Activated B cell treated with CpG ODN at 0.5 μM for 24 hours (primary cell): ENCODE results near the gene NXNL2. TPM values are rescaled to one million over a fixed set of nuclear protein-coding genes. Genes with fewer than 3 reads are reported as not detected.

Experiments
- ATAC-seq: fragments of 200-7000 bp; cut with Tn5 transposase; one replicate; pipeline ENCODE4 v1.10.0; 2021; ENCODE audit warnings: low read depth, mild to moderate bottlenecking, moderate library complexity
- CTCF ChIA-PET: fragments of 350-600 bp; sonication (Branson Sonifier 250); formaldehyde crosslinking; loops from one replicate; lab custom pipeline; 2021; ENCODE audit warnings: antibody characterized with exemption; lab: Charles Lee
- POLR2A ChIA-PET: fragments of 350-600 bp; sonication (Branson Sonifier 250); formaldehyde crosslinking; loops from one replicate; lab custom pipeline; 2021; ENCODE audit warnings: antibody characterized with exemption; lab: Charles Lee
- DNase-seq: peaks from one replicate; pipeline ENCODE4 v3.0.0; 2022
- H3K27ac Mint-ChIP-seq: one replicate; pipeline ENCODE4 v1.8.0; 2020; ENCODE audit warnings: mixed read lengths
- H3K27me3 Mint-ChIP-seq: one replicate; pipeline ENCODE4 v1.8.0; 2021; ENCODE audit warnings: mixed read lengths
- H3K36me3 Mint-ChIP-seq: one replicate; pipeline ENCODE4 v1.8.0; 2021; ENCODE audit warnings: low read depth, mixed read lengths
- H3K4me1 Mint-ChIP-seq: one replicate; pipeline ENCODE4 v1.8.0; 2021; ENCODE audit warnings: mixed read lengths
- H3K4me3 Mint-ChIP-seq: one replicate; pipeline ENCODE4 v1.8.0; 2020; ENCODE audit warnings: mild to moderate bottlenecking, mixed read lengths
- H3K9me3 Mint-ChIP-seq: one replicate; pipeline ENCODE4 v1.8.0; 2020; ENCODE audit warnings: mixed read lengths
- CTCF ChIP-seq: fragments of 200-600 bp; IDR thresholded peaks from one replicate; pipeline ENCODE4 v1.8.0; 2022; ENCODE audit warnings: antibody characterized with exemption, mild to moderate bottlenecking
- intact Hi-C: fragments of 100-400 bp; cut with micrococcal nuclease; formaldehyde crosslinking; loops from one replicate; pipeline ENCODE4 v1.15.1; 2024
- total RNA-seq: library from RNA; stranded (reverse); gene quantifications from 2 replicates; pipeline ENCODE4 v1.2.3, GENCODE V29; 2022

Gene NXNL2
- total RNA-seq, 1 donor from 2014 or later: not detected

GRCh38 chr9:88501086-88501485 is 33.9 kb upstream of the NXNL2 start:
- POLR2A ChIA-PET: no interaction called here
- H3K27ac Mint-ChIP-seq: no peak overlapping the region
- DNase-seq (no peak), ATAC-seq (no peak)
- intact Hi-C loops: no loop called here
- H3K4me3 Mint-ChIP-seq: no peak overlapping the region
- no peak for TF ChIP-seq CTCF
- H3K27me3 Mint-ChIP-seq: no peaks in the 10 kb centered on the region
- H3K4me1 Mint-ChIP-seq: no peaks in the 10 kb centered on the region
- H3K36me3 Mint-ChIP-seq: no peaks in the 10 kb centered on the region
- CTCF ChIA-PET: no interaction called here
- H3K9me3 Mint-ChIP-seq: no peaks in the 10 kb centered on the region

- CTCF ChIA-PET: no interaction called here
- DNase-seq (no peak), ATAC-seq (no peak)
- Mint-ChIP-seq H3K27ac (no peak overlapping the region), H3K4me1 (no peaks in the 10 kb centered on the region), H3K36me3 (no peaks in the 10 kb centered on the region), H3K27me3 (no peaks in the 10 kb centered on the region), H3K9me3 (no peaks in the 10 kb centered on the region), H3K4me3 (no peak overlapping the region)
- no peak for TF ChIP-seq CTCF
- POLR2A ChIA-PET: no interaction called here
- intact Hi-C loops: no loop called here
Measured at GRCh38 chr9:88502552-88503034, 32.4 kb upstream of the NXNL2 start.

- no peak for ATAC-seq
- H3K4me3 Mint-ChIP-seq: no peak overlapping the region
- DNase-seq: no peak
- ChIA-PET CTCF (no interaction called here), POLR2A (no interaction called here)
- no peaks in the 10 kb centered on the region for H3K36me3 Mint-ChIP-seq
- no peaks in the 10 kb centered on the region for H3K9me3 Mint-ChIP-seq
- no peaks in the 10 kb centered on the region for H3K4me1 Mint-ChIP-seq
- TF ChIP-seq CTCF: no peak
- no peaks in the 10 kb centered on the region for H3K27me3 Mint-ChIP-seq
- intact Hi-C loops: no loop called here
- H3K27ac Mint-ChIP-seq: no peak overlapping the region
Measured at GRCh38 chr9:88503081-88503844, 31.7 kb upstream of the NXNL2 start.

GRCh38 chr9:88503845-88504764 is 30.9 kb upstream of the NXNL2 start:
- H3K9me3 Mint-ChIP-seq: no peaks in the 10 kb centered on the region
- ATAC-seq (no peak), DNase-seq (no peak)
- H3K4me1 Mint-ChIP-seq: no peaks in the 10 kb centered on the region
- ChIA-PET CTCF (no interaction called here), POLR2A (no interaction called here)
- H3K4me3 Mint-ChIP-seq: no peak overlapping the region
- no peak for TF ChIP-seq CTCF
- no peaks in the 10 kb centered on the region for H3K27me3 Mint-ChIP-seq
- intact Hi-C loops: no loop called here
- no peak overlapping the region for H3K27ac Mint-ChIP-seq
- H3K36me3 Mint-ChIP-seq: no peaks in the 10 kb centered on the region

- Mint-ChIP-seq H3K36me3 (no peaks in the 10 kb centered on the region), H3K4me3 (no peak overlapping the region), H3K4me1 (no peaks in the 10 kb centered on the region), H3K27ac (no peak overlapping the region), H3K27me3 (peaks cover 2% of the 10 kb centered on the region), H3K9me3 (no peaks in the 10 kb centered on the region)
- TF ChIP-seq CTCF: no peak
- ChIA-PET POLR2A (no interaction called here), CTCF (no interaction called here)
- intact Hi-C loops: no loop called here
- ATAC-seq: no peak
- DNase-seq: no peak
Measured at GRCh38 chr9:88508326-88508725, 26.7 kb upstream of the NXNL2 start.
